Osteocyte (in vitro differentiated cells): ENCODE measurements around the gene LRRN2. TPM values are rescaled to one million over a fixed set of nuclear protein-coding genes. Genes with fewer than 3 reads are reported as not detected.
A peak's percentile ranks its signal among the peaks of the same experiment; 100 is the strongest.
"Not testable (repeated sequence)": the region's sequence is repeated elsewhere in the genome, so short reads cannot be mapped to it uniquely, and the experiment has no call there.

ENCODE experiments used
- DNase-seq: peaks from one replicate; pipeline ENCODE4 v3.0.0; 2021; ENCODE audit warnings: mixed read lengths; ENCODE audit not compliant: unreplicated experiment; ENCODE audit errors: extremely low spot score
- H3K27ac Mint-ChIP-seq: one replicate; pipeline ENCODE4 v1.8.0; 2021; ENCODE audit warnings: mild to moderate bottlenecking, mixed read lengths; ENCODE audit not compliant: unreplicated experiment
- H3K27me3 Mint-ChIP-seq: one replicate; pipeline ENCODE4 v1.8.0; 2021; ENCODE audit warnings: mixed read lengths; ENCODE audit not compliant: unreplicated experiment
- H3K36me3 Mint-ChIP-seq: one replicate; pipeline ENCODE4 v1.8.0; 2021; ENCODE audit warnings: mixed read lengths; ENCODE audit not compliant: unreplicated experiment
- H3K4me1 Mint-ChIP-seq: one replicate; pipeline ENCODE4 v1.8.0; 2021; ENCODE audit warnings: mixed read lengths; ENCODE audit not compliant: unreplicated experiment
- H3K4me3 Mint-ChIP-seq: one replicate; pipeline ENCODE4 v1.8.0; 2021; ENCODE audit warnings: mild to moderate bottlenecking, moderate library complexity, mixed read lengths; ENCODE audit not compliant: unreplicated experiment
- H3K9me3 Mint-ChIP-seq: one replicate; pipeline ENCODE4 v1.8.0; 2021; ENCODE audit warnings: mixed read lengths; ENCODE audit not compliant: unreplicated experiment
- total RNA-seq: library from RNA; stranded (reverse); gene quantifications from 2 replicates; pipeline ENCODE4 v1.2.1, GENCODE V29; 2021
- TF ChIP-seq, protein P1 (sequence below): fragments of 200-600 bp; sonication (generic); IDR thresholded peaks from 2 replicates; pipeline ENCODE4 v1.5.0; 2021; ENCODE audit warnings: antibody characterized with exemption, mild to moderate bottlenecking, moderate library complexity

Gene LRRN2
- total RNA-seq, 1 donor from 2014 or later, result not detected

DNA sequence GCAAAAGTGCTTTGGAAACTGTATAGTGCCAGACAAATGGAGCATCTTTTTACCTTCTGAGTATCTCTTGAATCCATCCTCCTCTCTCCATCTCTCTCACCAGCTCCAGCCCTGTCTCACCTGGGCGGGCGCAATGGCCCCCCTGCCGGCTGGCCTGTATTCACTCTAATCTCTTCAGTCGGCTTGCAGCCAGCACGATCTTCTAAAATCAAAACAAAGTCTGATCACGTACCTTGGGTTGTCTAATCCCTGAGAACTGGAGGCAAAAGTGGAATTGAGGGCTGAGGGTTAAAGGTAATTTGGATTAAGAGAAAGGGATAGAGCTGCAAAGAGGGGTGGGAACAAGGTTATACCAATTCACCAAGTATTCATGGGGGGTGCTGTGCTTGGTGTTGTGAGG lies 46.0 kb upstream of the LRRN2 start:
- Mint-ChIP-seq H3K9me3 (no peaks in the 10 kb centered on the region), H3K27ac (no peak overlapping the region), H3K4me1 (no peaks in the 10 kb centered on the region), H3K36me3 (no peaks in the 10 kb centered on the region), H3K4me3 (no peak overlapping the region), H3K27me3 (peaks cover 46% of the 10 kb centered on the region)
- TF ChIP-seq, protein P1, sequence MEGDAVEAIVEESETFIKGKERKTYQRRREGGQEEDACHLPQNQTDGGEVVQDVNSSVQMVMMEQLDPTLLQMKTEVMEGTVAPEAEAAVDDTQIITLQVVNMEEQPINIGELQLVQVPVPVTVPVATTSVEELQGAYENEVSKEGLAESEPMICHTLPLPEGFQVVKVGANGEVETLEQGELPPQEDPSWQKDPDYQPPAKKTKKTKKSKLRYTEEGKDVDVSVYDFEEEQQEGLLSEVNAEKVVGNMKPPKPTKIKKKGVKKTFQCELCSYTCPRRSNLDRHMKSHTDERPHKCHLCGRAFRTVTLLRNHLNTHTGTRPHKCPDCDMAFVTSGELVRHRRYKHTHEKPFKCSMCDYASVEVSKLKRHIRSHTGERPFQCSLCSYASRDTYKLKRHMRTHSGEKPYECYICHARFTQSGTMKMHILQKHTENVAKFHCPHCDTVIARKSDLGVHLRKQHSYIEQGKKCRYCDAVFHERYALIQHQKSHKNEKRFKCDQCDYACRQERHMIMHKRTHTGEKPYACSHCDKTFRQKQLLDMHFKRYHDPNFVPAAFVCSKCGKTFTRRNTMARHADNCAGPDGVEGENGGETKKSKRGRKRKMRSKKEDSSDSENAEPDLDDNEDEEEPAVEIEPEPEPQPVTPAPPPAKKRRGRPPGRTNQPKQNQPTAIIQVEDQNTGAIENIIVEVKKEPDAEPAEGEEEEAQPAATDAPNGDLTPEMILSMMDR, result no peak
- DNase-seq, result no peak

DNA sequence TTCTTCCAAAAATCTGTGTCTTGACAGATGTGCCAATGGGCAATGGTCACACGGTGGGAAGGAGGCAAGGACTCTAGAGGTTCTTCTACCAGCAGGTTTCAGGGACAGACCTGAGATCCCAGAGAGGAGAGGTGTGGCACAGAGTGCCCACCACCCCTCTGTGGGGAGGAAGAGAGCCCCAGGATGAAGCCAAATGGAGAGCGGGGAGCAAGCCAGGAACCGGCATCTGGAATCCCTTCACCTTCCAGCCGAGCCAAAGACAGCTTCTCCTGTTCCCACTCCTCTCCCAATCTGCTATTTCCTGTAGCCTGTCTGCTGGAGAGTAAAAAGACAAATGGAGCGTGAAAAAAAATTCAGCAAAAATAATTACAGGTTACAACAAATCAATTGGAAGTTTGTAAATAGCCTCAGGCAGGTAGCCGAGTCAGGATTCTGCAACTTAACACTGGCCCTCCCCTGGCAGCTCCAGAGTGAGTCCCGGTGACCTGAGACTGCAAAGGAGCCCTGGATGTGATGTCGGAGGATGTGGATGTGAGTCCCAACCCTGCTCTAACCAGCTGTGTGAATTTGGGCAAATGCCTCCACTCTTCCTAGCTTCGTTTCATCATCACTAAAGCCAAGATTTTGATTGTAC lies 45.4 kb upstream of the LRRN2 start:
- peaks cover 48% of the 10 kb centered on the region for H3K27me3 Mint-ChIP-seq
- no peaks in the 10 kb centered on the region for H3K9me3 Mint-ChIP-seq
- TF ChIP-seq, protein P1, result no peak
- H3K4me3 Mint-ChIP-seq, result no peak overlapping the region
- no peaks in the 10 kb centered on the region for H3K4me1 Mint-ChIP-seq
- DNase-seq, result no peak
- H3K36me3 Mint-ChIP-seq, result no peaks in the 10 kb centered on the region
- H3K27ac Mint-ChIP-seq, result no peak overlapping the region

DNA sequence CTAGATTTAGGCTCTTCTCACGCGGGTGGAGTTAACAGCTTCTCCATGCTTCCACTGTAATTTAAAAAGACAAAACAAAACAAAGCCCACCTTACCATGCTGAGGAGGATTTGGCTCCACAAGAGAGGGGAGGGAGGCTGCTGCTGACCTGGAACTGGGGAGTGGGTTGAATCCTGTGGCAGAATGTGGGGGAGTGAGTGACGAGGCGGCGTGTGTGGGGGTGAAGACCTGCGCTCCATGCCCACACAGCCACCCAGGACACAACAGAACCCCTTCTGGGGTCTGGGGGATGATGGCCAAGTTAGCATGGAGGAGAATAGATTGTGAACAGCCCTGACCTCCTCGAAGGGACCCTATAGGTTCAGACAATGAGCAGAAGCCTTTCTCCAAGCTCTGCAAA lies 44.0 kb upstream of the LRRN2 start:
- H3K4me3 Mint-ChIP-seq, result no peak overlapping the region
- no peak overlapping the region for H3K27ac Mint-ChIP-seq
- DNase-seq, result peak; percentile 49
- TF ChIP-seq, protein P1, result no peak
- H3K9me3 Mint-ChIP-seq, result no peaks in the 10 kb centered on the region
- peaks cover 56% of the 10 kb centered on the region for H3K27me3 Mint-ChIP-seq
- no peaks in the 10 kb centered on the region for H3K4me1 Mint-ChIP-seq
- no peaks in the 10 kb centered on the region for H3K36me3 Mint-ChIP-seq

DNA sequence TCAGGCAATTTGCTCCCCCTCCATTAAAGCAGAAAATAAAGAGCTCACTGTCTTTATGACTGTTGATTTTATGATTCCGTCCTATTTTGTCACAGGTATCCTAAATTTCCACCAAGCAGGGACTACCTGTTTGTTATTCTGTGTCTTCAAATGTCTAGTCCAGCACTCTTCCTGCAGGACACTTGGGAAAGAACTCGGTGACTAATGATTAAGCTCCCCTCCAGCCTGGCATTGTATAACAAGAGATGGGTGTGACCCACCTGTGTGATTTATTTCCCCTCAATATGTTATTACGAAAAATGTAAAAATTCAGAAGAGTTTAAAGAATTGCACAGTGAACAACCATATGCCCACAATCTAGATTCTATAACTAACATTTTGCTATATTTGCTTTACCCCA lies 42.9 kb upstream of the LRRN2 start:
- Mint-ChIP-seq H3K36me3 (no peaks in the 10 kb centered on the region), H3K4me3 (no peak overlapping the region), H3K27ac (no peak overlapping the region), H3K4me1 (no peaks in the 10 kb centered on the region), H3K9me3 (no peaks in the 10 kb centered on the region), H3K27me3 (peaks cover 53% of the 10 kb centered on the region)
- TF ChIP-seq, protein P1, result no peak
- DNase-seq, result no peak

DNA sequence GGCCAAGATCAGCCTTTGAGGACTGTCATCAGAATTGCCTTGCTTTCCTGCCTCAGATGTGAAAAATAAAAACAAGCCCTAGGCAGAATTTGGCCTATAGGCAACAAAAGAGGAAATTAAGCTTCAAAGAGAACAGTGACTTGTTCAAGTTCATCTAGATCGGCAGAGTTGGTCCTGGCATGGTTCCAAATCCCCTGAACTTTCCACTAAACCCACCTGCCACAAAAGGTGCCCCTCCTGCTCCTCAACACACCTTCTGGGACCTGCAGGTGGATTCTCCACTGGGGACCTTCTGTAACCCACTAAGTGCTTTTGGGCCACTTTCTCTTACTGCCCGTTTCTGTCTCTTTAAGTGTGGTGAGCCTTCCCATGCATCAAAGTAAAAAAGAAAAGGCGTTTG lies 42.5 kb upstream of the LRRN2 start:
- no peak overlapping the region for H3K27ac Mint-ChIP-seq
- TF ChIP-seq, protein P1, result no peak
- no peaks in the 10 kb centered on the region for H3K4me1 Mint-ChIP-seq
- H3K36me3 Mint-ChIP-seq, result no peaks in the 10 kb centered on the region
- H3K9me3 Mint-ChIP-seq, result no peaks in the 10 kb centered on the region
- H3K4me3 Mint-ChIP-seq, result no peak overlapping the region
- DNase-seq, result peak; percentile 63
- H3K27me3 Mint-ChIP-seq, result peaks cover 52% of the 10 kb centered on the region

DNA sequence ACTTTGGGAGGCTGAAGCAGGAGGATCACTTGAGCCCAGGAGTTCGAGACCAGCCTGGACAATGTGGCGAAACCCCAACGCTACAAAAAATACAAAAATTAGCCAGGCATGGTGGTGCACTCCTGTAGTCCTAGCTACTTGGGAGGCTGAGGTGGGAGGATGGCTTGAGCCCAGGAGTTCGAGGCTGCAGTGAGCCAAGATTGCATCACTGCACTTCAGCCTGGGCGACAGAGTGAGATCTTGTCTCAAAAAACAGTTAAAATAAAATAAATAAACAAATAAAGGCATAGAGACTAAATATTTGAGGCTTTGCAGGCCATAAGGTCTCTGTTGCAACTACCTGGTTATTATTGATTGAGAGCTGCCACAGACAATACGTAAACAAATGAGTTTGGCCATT lies 41.9 kb upstream of the LRRN2 start:
- H3K27me3 Mint-ChIP-seq, result peaks cover 46% of the 10 kb centered on the region
- not testable (repeated sequence) for H3K4me3 Mint-ChIP-seq, H3K9me3 Mint-ChIP-seq, H3K4me1 Mint-ChIP-seq, H3K36me3 Mint-ChIP-seq, H3K27ac Mint-ChIP-seq
- peak; percentile 34 for DNase-seq
